Stimulated activated CD8-positive, alpha-beta memory T cell treated with anti-CD3 and anti-CD28 coated beads, Interleukin-12 subunit alpha, Interleukin-12 subunit beta, amount 100 ng/mL, for 24 hours (primary cell): ENCODE measurements around the gene BDKRB1.

ENCODE experiments used
- DNase-seq: peaks from one replicate; pipeline ENCODE4 v3.0.0-alpha.2; 2020; ENCODE audit errors: extremely low read depth

BDKRB1 gene

GRCh38 chr14:96281486-96281885, 25.5 kb downstream of the BDKRB1 start:
- DNase-seq, result no peak

- DNase-seq, result no peak
Observed at GRCh38 chr14:96284008-96284407, 28.0 kb downstream of the BDKRB1 start.

GRCh38 chr14:96284430-96284829, 28.4 kb downstream of the BDKRB1 start:
- DNase-seq, result no peak

GRCh38 chr14:96285667-96286066, 29.7 kb downstream of the BDKRB1 start:
- no peak for DNase-seq

- DNase-seq, result no peak
Observed at GRCh38 chr14:96286251-96286650, 30.2 kb downstream of the BDKRB1 start.

GRCh38 chr14:96287856-96288255, 31.8 kb downstream of the BDKRB1 start:
- no peak for DNase-seq

- DNase-seq, result no peak
Observed at GRCh38 chr14:96294246-96294645, 38.2 kb downstream of the BDKRB1 start.

- no peak for DNase-seq
Observed at GRCh38 chr14:96297000-96297399, 41.0 kb downstream of the BDKRB1 start.

- no peak for DNase-seq
Observed at GRCh38 chr14:96297997-96298515, 42.0 kb downstream of the BDKRB1 start.

- no peak for DNase-seq
Observed at GRCh38 chr14:96299441-96299840, 43.4 kb downstream of the BDKRB1 start.

GRCh38 chr14:96303981-96304380, 48.0 kb downstream of the BDKRB1 start:
- no peak for DNase-seq

GRCh38 chr14:96304956-96305355, 48.9 kb downstream of the BDKRB1 start:
- no peak for DNase-seq

GRCh38 chr14:96307434-96307833, 51.4 kb downstream of the BDKRB1 start:
- no peak for DNase-seq

GRCh38 chr14:96309133-96309895, 53.3 kb downstream of the BDKRB1 start:
- no peak for DNase-seq

- no peak for DNase-seq
Observed at GRCh38 chr14:96309896-96310330, 53.9 kb downstream of the BDKRB1 start.

- DNase-seq, result no peak
Observed at GRCh38 chr14:96310906-96311305, 54.9 kb downstream of the BDKRB1 start.
